GM12878 (cell line): ENCODE results near the gene BUB1B. TPM values are rescaled to one million over a fixed set of nuclear protein-coding genes. Genes with fewer than 3 reads are reported as not detected.
A peak's percentile ranks its signal among the peaks of the same experiment; 100 is the strongest.
"Not testable (repeated sequence)": the region's sequence is repeated elsewhere in the genome, so short reads cannot be mapped to it uniquely, and the experiment has no call there.

ENCODE experiments used
- ATAC-seq: fragments of 200-7000 bp; cut with Tn5 transposase; 3 replicates; pipeline ENCODE4 v1.9.1; 2020; ENCODE audit warnings: mild to moderate bottlenecking, moderate library complexity
- BruUV-seq: library from RNA; stranded (reverse); fragments of 400-500 nt; replicated peaks from 2 replicates; lab custom pipeline; 2021; lab: Mats Ljungman, UMichigan
- CTCF ChIA-PET: fragments of 300-600 bp; sonication (Branson Sonifier 250); formaldehyde crosslinking; extraction: SDS; loops from one replicate; lab custom pipeline; 2021; ENCODE audit warnings: inconsistent platforms; lab: Yijun Ruan, JAX
- POLR2A ChIA-PET: fragments of 350-600 bp; formaldehyde crosslinking; extraction: SDS; loops from one replicate; lab custom pipeline; 2021; ENCODE audit warnings: inconsistent platforms; lab: Charles Lee
- RAD21 ChIA-PET: fragments of 300-600 bp; sonication (Branson Sonifier 250); formaldehyde crosslinking; loops from one replicate; lab custom pipeline; 2023; ENCODE audit warnings: antibody characterized with exemption; ENCODE audit not compliant: unreplicated experiment; lab: Charles Lee
- SMC1A ChIA-PET: fragments of 300-600 bp; sonication (Branson Sonifier 250); formaldehyde crosslinking; loops from one replicate; lab custom pipeline; 2023; ENCODE audit not compliant: unreplicated experiment, uncharacterized antibody; lab: Charles Lee
- DNase-seq: peaks from one replicate; pipeline ENCODE4 v3.0.0-alpha.2; 2011; ENCODE audit warnings: low read depth, low spot score
- FAIRE-seq: peaks from 3 replicates; lab custom pipeline; 2011; peaks lifted over from hg19 to GRCh38; lab: Jason Lieb, UNC
- H2AFZ ChIP-seq: 2 replicates; pipeline ENCODE4 v1.6.0; 2011; ENCODE audit warnings: low read depth, low read length, control low read depth; ENCODE audit not compliant: control insufficient read depth
- H3K27ac ChIP-seq: 2 replicates; pipeline ENCODE4 v1.5.1; 2011; ENCODE audit warnings: control low read depth; ENCODE audit not compliant: control insufficient read depth, insufficient read depth
- H3K27me3 ChIP-seq, 2 experiments: replicated peaks in 1 of 2; 2 replicates each; pipeline versions ENCODE4 v1.6.0 to v1.6.1; 2011; ENCODE audit warnings: low read length in 1 of 2; ENCODE audit not compliant: control insufficient read depth in 2 of 2, insufficient read depth in 2 of 2
- H3K36me3 ChIP-seq, 2 experiments: 2 replicates each; pipeline ENCODE4 v1.5.1; 2011; ENCODE audit warnings: low read length in 1 of 2; ENCODE audit not compliant: control insufficient read depth in 2 of 2, insufficient read depth in 2 of 2
- H3K4me1 ChIP-seq: 2 replicates; pipeline ENCODE4 v1.6.1; 2011; ENCODE audit warnings: mild to moderate bottlenecking, low read length, moderate library complexity, mixed read lengths; ENCODE audit not compliant: control insufficient read depth, insufficient read depth
- H3K4me2 ChIP-seq: 2 replicates; pipeline ENCODE4 v1.6.0; 2011; ENCODE audit warnings: control low read depth; ENCODE audit not compliant: control insufficient read depth, insufficient read depth
- H3K4me3 ChIP-seq: fragments of 200-600 bp; sonication (generic); 2 replicates; pipeline ENCODE4 v1.5.1; 2016
- H3K79me2 ChIP-seq: 2 replicates; pipeline ENCODE4 v1.6.0; 2011; ENCODE audit warnings: low read length; ENCODE audit not compliant: control insufficient read depth, insufficient read depth
- H3K9ac ChIP-seq: 2 replicates; pipeline ENCODE4 v1.8.0; 2011; ENCODE audit warnings: low read length, control low read depth, mixed read lengths; ENCODE audit not compliant: control insufficient read depth, insufficient read depth
- H3K9me3 ChIP-seq: replicated peaks from 3 replicates; pipeline ENCODE4 v1.5.1; 2011; ENCODE audit warnings: mild to moderate bottlenecking, low read length; ENCODE audit not compliant: control insufficient read depth, insufficient read depth
- H4K20me1 ChIP-seq: 2 replicates; pipeline ENCODE4 v1.6.0; 2011; ENCODE audit not compliant: control insufficient read depth, insufficient read depth
- WGBS: methylation state at CpG from one replicate; pipeline ENCODE4 v1.1.6; 2016; ENCODE audit warnings: low lambda C conversion rate; ENCODE audit not compliant: insufficient replicate concordance, insufficient coverage; ENCODE audit errors: missing lambda C conversion rate; 5-methylcytosine and 5-hydroxymethylcytosine counted together
- in situ Hi-C: fragments of 300-500 bp; cut with MboI; formaldehyde crosslinking; loops from 9 replicates; pipeline ENCODE4 v1.14.3; 2018; ENCODE audit warnings: mixed read lengths
- intact Hi-C: fragments of 100-400 bp; cut with micrococcal nuclease; formaldehyde crosslinking; loops from one replicate; pipeline ENCODE4 v1.14.2; 2022; ENCODE audit not compliant: unreplicated experiment
- polyA plus RNA-seq, 11 experiments: library from polyadenylated mRNA; depleted of rRNA in 4 of 11; unstranded in 6 of 11; stranded (reverse) in 5 of 11; fragments of >200 nt; fragmentation: Nextera tagmentation in 4 of 11; fragmentation: Illumina TruSeq in 1 of 11; extraction: Ambion mirVana in 4 of 11; extraction: Trizol in 1 of 11; gene quantifications; 1 replicate in 1 of 11; 2 replicates in 10 of 11; pipeline versions ENCODE4 v1.2.1 to v1.2.3, GENCODE V29; 2011 to 2016; ENCODE audit warnings: inconsistent platforms in 2 of 11, missing spikeins in 2 of 11, low read depth in 1 of 11
- total RNA-seq, 4 experiments: library from RNA; depleted of rRNA in 3 of 4; stranded (reverse); fragments of >200 nt in 3 of 4; fragmentation: Illumina TruSeq in 1 of 4; extraction: Trizol in 1 of 4; gene quantifications; 2 replicates each; pipeline versions ENCODE4 v1.2.1 to v1.2.3, GENCODE V29; 2013 to 2021

Gene BUB1B
- total and polyA plus RNA-seq, 10 of the 15 experiments (the other 5 are each of a cell fraction or from before 2014, with no cell fraction given) = 29.1 to 98.6 (median 77.3) TPM

DNA sequence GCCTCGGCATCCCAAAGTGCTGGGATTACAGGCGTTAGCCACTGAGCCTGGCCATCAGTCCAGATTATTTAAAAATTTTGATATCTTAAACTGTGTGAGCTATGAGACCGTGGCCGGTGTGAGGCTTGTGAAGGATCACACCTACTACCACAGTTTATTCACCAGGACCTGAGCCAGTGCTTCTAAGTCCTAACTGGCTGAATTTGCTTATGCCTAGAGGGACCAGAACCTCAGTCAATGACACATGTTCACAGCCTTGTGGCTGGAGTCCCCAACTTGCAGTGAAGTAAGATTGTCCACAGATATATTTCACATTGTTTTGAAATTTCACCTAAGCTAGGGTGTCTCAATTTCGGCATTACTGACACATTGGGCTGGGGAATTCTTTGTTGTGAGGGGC, 37.0 kb upstream of the BUB1B start:
- not testable (repeated sequence) for DNase-seq
- SMC1A ChIA-PET = interaction anchor here (0.8 to 1.3 kb wide), 2 partner anchors 9 to 76 kb away, joined by 3 to 4 read pairs; no protein-coding TSS in a partner anchor

DNA sequence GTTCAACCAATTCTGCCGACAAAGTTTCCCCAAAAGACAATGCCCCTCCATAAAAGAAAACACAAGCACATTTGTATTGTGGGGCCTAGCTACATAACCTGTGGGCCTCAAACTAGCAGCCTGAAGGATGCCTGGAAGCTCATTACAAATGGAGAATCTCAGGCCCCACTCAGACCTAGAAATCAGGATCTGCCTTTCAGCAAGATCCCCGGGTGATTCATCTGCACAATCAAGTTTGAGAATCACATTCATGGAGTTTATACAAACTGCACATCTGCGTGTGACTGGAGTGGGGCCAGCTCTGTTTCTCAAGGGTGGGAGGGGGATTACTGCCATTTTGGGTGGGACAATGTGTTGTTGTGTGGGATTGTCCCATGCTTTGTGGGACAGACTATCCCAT, 36.5 kb upstream of the BUB1B start:
- RAD21 ChIA-PET, H2AFZ ChIP-seq, H3K4me3 ChIP-seq, in situ Hi-C loops, ATAC-seq, H3K4me1 ChIP-seq, H3K9ac ChIP-seq, H3K27ac ChIP-seq, H3K27me3 ChIP-seq, BruUV-seq, H3K9me3 ChIP-seq, H3K36me3 ChIP-seq, H3K4me2 ChIP-seq, DNase-seq, FAIRE-seq, H3K79me2 ChIP-seq, H4K20me1 ChIP-seq, intact Hi-C loops: not testable (repeated sequence)
- CTCF ChIA-PET = interaction anchor here (0.6 to 1.3 kb wide), 3 partner anchors 79 to 234 kb away, joined by 3 read pairs; partner anchors contain the start of gene DISP2
- SMC1A ChIA-PET = interaction anchor here (0.8 to 1.3 kb wide), 2 partner anchors 10 to 77 kb away, joined by 3 to 4 read pairs; no protein-coding TSS in a partner anchor
- POLR2A ChIA-PET = interaction anchor here (0.8 kb wide), 1 partner anchor 9 kb away, joined by 3 read pairs; no protein-coding TSS in a partner anchor
- 96% methylated on average over 3 of the region's 3 CpGs for WGBS

More for the DNA sequence above, 37.0 kb upstream of the BUB1B start:
- H3K9me3 ChIP-seq, H3K4me3 ChIP-seq, H3K79me2 ChIP-seq, H3K9ac ChIP-seq, H3K36me3 ChIP-seq, ATAC-seq, H3K4me2 ChIP-seq, in situ Hi-C loops, H3K4me1 ChIP-seq, H3K27ac ChIP-seq, BruUV-seq, H4K20me1 ChIP-seq, H3K27me3 ChIP-seq, H2AFZ ChIP-seq, RAD21 ChIA-PET, intact Hi-C loops: not testable (repeated sequence)
- peak; percentile 7 for FAIRE-seq
- CTCF ChIA-PET = interaction anchor here (0.7 to 1.3 kb wide), 2 partner anchors 78 to 82 kb away, joined by 3 read pairs; no protein-coding TSS in a partner anchor
- WGBS = 100% methylated on average over 4 of the region's 5 CpGs
- POLR2A ChIA-PET = interaction anchor here (0.8 kb wide), 1 partner anchor 9 kb away, joined by 3 read pairs; no protein-coding TSS in a partner anchor

- ATAC-seq, FAIRE-seq, intact Hi-C loops: not testable (repeated sequence)
Measured at GRCh38 chr15:40124807-40125285, 36.0 kb upstream of the BUB1B start.

More at GRCh38 chr15:40124807-40125285, 36.0 kb upstream of the BUB1B start:
- H4K20me1 ChIP-seq, H3K9ac ChIP-seq, H3K36me3 ChIP-seq, H2AFZ ChIP-seq, in situ Hi-C loops, H3K4me1 ChIP-seq, H3K9me3 ChIP-seq, H3K27ac ChIP-seq, H3K27me3 ChIP-seq, SMC1A ChIA-PET, H3K4me2 ChIP-seq, DNase-seq, BruUV-seq, H3K79me2 ChIP-seq, H3K4me3 ChIP-seq, RAD21 ChIA-PET: not testable (repeated sequence)
- ChIA-PET CTCF (interaction anchor here (0.6 kb wide), 1 partner anchor 233 kb away, joined by 3 read pairs; the partner anchor contains the start of gene DISP2), POLR2A (interaction anchor here (0.8 kb wide), 1 partner anchor 10 kb away, joined by 3 read pairs; no protein-coding TSS in a partner anchor)
- WGBS = 67% methylated on average over 5 of the region's 5 CpGs
